ENCODE data around the gene PLAC9. TPM values are rescaled to one million over a fixed set of nuclear protein-coding genes. Genes with fewer than 3 reads are reported as not detected.

Gene PLAC9
- total and polyA plus RNA-seq, 4 donors, result 11.8 to 53.1 (median 23.4) TPM

GRCh38 chr10:80100116-80100515 is 32.4 kb upstream of the PLAC9 start:
- Histone ChIP-seq H3K27me3 (ENCODE audit: control insufficient read depth in 3 of 3, insufficient read depth in 3 of 3, low read length in 2 of 3) (no peaks in the 10 kb centered on the region), H3K4me3 (no peak overlapping the region), H3K27ac (ENCODE audit: low read depth in 1 of 2, low read length in 1 of 2) (no peak overlapping the region), H3K9ac (ENCODE audit: insufficient read depth in 1 of 2, low read length in 2 of 2) (no peak overlapping the region), H3K4me1 (ENCODE audit: control insufficient read depth in 5 of 5, insufficient read depth in 5 of 5, low read length in 5 of 5) (peaks cover 0 to 19% (median 5%) of the 10 kb centered on the region in 5 donors), H3K36me3 (ENCODE audit: control insufficient read depth in 4 of 4, insufficient read depth in 4 of 4, low read length in 4 of 4) (no peaks in the 10 kb centered on the region), H3K9me3 (ENCODE audit: control insufficient read depth in 4 of 4, insufficient read depth in 3 of 4, low read length in 3 of 4) (no peaks in the 10 kb centered on the region)
- 94 to 97% methylated on average over 9 of the region's 9 CpGs for WGBS, 2 donors
- no peak for ATAC-seq (ENCODE audit: insufficient read depth, low FRiP score)
- no peak for TF ChIP-seq CTCF (IDR thresholded peaks at IDR 0.05; ENCODE audit: control extremely low read depth, extremely low read depth)
- DNase-seq, result no peak

DNA sequence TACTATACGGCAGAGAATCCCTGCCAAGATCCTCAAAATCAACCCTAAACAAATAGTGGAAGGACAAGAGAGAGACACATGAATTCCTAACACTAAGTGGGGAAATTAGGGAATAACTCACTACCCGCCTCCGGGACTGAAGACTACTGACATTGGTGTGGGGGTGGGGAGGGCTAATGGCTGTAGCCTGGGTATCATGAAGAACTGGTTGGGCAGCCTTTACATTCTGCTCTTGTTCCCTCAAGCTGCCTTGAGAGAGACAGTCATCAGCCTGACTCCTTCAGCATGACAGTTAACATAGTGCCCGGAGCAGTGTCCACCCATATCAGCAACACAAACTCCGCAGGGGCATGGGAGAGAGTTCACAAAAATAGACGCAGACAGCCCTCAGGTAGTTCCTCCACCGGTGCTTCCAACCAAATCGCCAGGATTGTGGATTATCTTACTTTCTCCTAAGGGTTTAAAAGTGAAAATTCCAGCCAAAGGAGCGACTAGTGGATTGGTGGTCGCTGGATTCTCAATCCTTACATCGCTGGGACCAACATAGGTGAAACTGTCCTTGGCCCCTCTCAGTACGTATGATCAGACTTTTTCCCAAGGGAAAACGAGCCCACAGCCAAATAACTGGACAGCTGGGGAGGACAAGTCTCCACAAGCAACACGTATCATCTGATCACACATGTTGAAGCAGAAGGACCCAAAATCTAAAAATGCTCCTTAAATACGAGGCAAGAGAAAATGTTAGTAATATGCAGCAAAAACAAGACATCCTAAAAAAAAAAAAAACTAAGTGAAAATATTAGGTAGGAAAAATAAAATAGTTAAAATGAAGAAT is 31.5 kb upstream of the PLAC9 start:
- ATAC-seq (ENCODE audit: insufficient read depth, low FRiP score) (no peak), DNase-seq (peak in 1 of 3 donors; percentile 26)
- Histone ChIP-seq H3K4me1 (ENCODE audit: control insufficient read depth in 5 of 5, insufficient read depth in 5 of 5, low read length in 5 of 5) (peaks cover 0 to 29% (median 5%) of the 10 kb centered on the region in 5 donors), H3K27me3 (ENCODE audit: control insufficient read depth in 3 of 3, insufficient read depth in 3 of 3, low read length in 2 of 3) (no peaks in the 10 kb centered on the region), H3K4me3 (no peak overlapping the region), H3K9ac (ENCODE audit: insufficient read depth in 1 of 2, low read length in 2 of 2) (peak overlapping the region in 1 of 2 donors; percentile 13), H3K27ac (ENCODE audit: low read depth in 1 of 2, low read length in 1 of 2) (no peak overlapping the region), H3K9me3 (ENCODE audit: control insufficient read depth in 4 of 4, insufficient read depth in 3 of 4, low read length in 3 of 4) (no peaks in the 10 kb centered on the region), H3K36me3 (ENCODE audit: control insufficient read depth in 4 of 4, insufficient read depth in 4 of 4, low read length in 4 of 4) (no peaks in the 10 kb centered on the region)
- 81% methylated on average over 15 of the region's 15 CpGs for WGBS, 2 donors
- no peak for TF ChIP-seq CTCF (IDR thresholded peaks at IDR 0.05; ENCODE audit: control extremely low read depth, extremely low read depth)

- Histone ChIP-seq H3K4me3 (no peak overlapping the region), H3K4me1 (ENCODE audit: control insufficient read depth in 5 of 5, insufficient read depth in 5 of 5, low read length in 5 of 5) (peaks cover 0 to 40% (median 5%) of the 10 kb centered on the region in 5 donors), H3K9me3 (ENCODE audit: control insufficient read depth in 4 of 4, insufficient read depth in 3 of 4, low read length in 3 of 4) (peaks cover 0 to 9% (median 4%) of the 10 kb centered on the region in 4 donors), H3K27me3 (ENCODE audit: control insufficient read depth in 3 of 3, insufficient read depth in 3 of 3, low read length in 2 of 3) (no peaks in the 10 kb centered on the region), H3K9ac (ENCODE audit: insufficient read depth in 1 of 2, low read length in 2 of 2) (peak overlapping the region; percentile 2 to 73), H3K27ac (ENCODE audit: low read depth in 1 of 2, low read length in 1 of 2) (peak overlapping the region; percentile 22 to 54), H3K36me3 (ENCODE audit: control insufficient read depth in 4 of 4, insufficient read depth in 4 of 4, low read length in 4 of 4) (no peaks in the 10 kb centered on the region)
- peak; percentile 90 to 98 (median 98) for DNase-seq
- no peak for TF ChIP-seq CTCF (IDR thresholded peaks at IDR 0.05; ENCODE audit: control extremely low read depth, extremely low read depth)
- 40 to 61% methylated on average over 10 of the region's 10 CpGs for WGBS, 2 donors
- ATAC-seq (ENCODE audit: insufficient read depth, low FRiP score), result peak; percentile 58
These were observed 28.2 kb upstream of the PLAC9 start for GRCh38 chr10:80104066-80104926.
